HS-27A (cell line): Measurements from ENCODE around the gene DLX4.

Experiments
- DNase-seq: peaks from one replicate; pipeline ENCODE4 v3.0.0-alpha.2; 2012; ENCODE audit warnings: low read depth, missing footprints

The DLX4 gene

GRCh38 chr17:49987681-49988441 is 18.9 kb downstream of the DLX4 start:
- DNase-seq = no peak

DNA sequence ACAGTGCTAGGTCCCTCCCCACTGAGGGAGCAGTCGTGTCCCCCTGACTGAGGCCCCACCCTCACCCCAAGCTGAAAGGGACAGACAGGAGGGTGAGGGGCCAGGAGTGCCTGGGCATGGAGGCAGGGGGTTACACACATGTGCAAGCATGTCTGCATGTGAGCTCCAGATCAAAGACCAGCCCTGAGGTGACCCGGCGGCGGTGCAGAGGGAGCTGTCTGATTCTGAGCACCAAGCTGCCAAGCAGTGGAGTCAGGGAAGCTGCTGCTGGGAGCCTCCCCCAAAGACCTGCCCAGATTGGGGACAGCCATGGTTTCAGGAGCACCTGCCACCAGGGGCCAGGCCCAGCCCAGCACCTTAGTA is 20.5 kb downstream of the DLX4 start:
- no peak for DNase-seq

- DNase-seq = no peak
Measured at GRCh38 chr17:49990331-49990730, 21.3 kb downstream of the DLX4 start.

DNA sequence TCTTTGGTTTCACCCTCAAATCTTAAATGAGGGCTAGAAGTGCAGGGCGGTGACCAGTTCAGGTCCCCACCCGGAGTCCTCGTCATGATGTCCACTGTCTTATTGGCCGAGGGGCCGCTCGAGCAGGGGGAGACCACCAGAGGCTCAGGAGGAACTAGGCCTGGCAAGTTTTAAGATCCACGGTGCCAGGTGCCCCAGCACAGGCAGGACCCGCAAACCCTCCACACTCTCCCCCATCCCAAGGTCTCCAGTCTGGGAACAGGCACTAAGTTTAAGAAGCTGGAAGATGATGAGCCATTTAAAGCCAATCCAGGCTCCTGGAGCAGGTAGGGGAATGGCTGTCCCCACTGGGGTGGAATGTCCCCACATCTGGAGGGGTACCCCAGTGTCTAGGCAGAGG is 21.9 kb downstream of the DLX4 start:
- no peak for DNase-seq

DNA sequence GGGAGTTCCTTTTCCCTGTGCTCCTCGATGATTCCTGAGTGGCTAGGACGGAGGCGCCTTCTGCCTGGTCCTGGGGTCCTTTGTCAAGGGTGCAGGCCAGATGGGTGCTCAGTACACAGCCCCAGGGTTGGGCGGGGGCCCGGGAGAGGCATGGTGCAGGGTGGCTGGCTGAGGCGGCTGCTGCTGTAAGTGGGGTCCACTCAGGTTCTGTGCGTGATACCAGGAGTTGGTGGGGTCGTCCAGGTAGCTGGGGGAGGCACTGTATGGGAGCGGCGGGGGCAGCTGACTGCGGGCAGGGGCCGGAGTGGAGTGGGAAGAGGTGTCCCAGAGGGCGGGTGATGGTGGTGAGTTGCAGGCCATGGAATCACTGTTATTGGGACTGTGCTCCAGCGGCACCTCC is 22.4 kb downstream of the DLX4 start:
- DNase-seq = no peak

GRCh38 chr17:49992191-49992932 is 23.4 kb downstream of the DLX4 start:
- no peak for DNase-seq

GRCh38 chr17:49992933-49993422 is 24.0 kb downstream of the DLX4 start:
- no peak for DNase-seq

DNA sequence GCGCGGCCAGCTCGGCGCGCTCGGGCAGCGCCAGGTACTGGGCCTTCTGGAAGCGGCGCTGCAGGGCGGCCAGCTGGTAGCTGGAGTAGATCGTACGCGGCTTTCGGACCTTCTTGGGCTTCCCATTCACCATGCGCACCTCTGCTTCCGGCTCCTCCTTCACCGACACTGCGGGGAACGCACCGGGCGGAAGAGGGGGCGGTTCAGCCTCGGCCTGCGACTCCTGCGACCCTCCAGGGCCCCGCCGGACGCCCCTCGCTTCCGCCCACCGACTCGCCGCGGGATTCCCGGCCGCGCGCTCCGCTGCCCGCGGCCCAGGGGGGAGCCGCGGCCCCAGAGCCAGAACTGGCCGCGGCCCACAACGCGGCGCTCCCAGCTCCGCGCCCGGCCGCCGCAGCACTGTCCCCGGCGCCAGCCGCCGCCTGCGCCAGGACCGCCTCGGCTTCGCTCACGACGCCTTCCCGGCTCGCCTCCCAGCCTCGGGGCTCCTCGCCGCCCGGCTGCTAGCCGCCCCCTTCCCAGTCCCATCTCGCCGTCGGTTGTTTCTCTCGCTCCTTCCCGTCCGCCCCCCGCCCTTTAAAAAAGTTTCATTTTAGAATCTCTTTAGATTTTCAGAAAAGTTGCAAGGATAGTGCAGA is 24.6 kb downstream of the DLX4 start:
- no peak for DNase-seq

- no peak for DNase-seq
Measured at GRCh38 chr17:49994085-49995054, 25.4 kb downstream of the DLX4 start.

DNA sequence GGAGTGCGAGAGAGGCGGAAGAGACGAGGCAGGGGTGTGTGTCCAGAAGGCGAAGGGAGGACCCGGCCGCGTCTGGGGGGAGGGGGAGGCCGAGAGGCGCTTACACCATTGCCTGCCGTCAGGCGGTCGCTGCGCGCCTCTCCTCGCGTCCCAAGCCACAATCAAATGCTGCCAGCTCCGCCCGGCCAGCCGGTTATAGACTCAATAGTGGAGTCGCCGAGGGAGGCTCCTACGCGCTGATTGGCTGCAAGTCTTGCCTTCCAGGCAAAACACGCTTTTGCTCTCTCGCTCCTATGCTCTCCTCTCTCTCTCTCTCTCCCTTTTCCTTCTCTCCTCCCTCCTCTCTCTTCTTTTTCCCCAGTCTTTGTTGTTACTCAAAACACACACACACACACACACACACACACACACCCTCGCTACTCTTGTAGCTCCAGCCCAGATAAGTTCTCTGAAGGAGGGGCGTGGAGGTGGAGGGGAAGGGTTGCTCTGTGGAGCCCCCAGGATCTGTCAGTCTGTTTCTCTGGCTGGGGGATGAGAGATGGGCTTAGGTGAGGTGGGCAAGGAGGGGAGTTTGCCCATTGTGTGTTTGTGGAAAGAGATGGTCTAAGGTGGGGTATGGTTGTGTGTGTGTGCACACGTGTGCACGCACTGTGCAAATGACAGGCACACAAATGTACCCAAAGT is 26.2 kb downstream of the DLX4 start, which contains the start of gene DLX3:
Gene DLX3, minus strand, starts transcription at position 170 of the 684 bp plus-strand sequence. CDS start 226 bp downstream, outside the sequence.
- no peak for DNase-seq

GRCh38 chr17:49996121-49996494 is 27.1 kb downstream of the DLX4 start:
- no peak for DNase-seq

- peak; percentile 20 for DNase-seq
Measured at GRCh38 chr17:49996495-49997300, 27.7 kb downstream of the DLX4 start.

GRCh38 chr17:49997301-49997650 is 28.3 kb downstream of the DLX4 start:
- DNase-seq = no peak

- DNase-seq = peak; percentile 62
Measured at GRCh38 chr17:49997773-49998703, 29.0 kb downstream of the DLX4 start.

DNA sequence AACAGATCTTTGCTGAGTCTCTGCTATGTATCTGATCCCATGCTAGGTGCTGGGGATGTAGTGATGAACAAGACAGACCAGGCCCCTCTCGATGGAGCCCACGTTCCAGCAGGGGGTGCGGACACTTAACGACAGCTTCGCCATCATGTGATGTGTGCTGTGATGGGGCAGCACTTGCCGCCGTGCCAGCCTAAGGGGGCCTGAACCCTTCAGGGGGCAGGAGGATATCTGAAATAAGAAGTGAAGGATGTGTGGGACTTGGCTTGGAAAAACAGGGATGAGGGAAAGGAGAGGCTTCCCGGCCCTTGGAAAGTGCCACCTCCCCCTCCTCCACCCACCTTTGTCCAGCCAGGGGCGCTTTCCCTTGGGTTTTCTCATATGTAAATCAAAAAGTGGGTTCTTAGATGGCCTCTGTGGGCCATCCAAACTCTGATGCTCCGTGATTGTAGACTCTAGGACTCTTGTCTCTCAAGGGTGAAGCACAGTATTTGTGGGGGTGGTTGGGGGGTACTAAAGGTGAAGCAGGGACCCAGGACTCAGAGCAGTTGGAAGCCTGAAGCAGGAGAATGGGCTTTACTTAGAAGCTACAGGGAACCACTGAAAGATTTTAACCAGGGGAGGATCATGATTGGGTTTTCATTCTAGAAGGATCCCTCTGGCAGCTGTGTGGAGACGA is 30.0 kb downstream of the DLX4 start:
- DNase-seq = no peak

DNA sequence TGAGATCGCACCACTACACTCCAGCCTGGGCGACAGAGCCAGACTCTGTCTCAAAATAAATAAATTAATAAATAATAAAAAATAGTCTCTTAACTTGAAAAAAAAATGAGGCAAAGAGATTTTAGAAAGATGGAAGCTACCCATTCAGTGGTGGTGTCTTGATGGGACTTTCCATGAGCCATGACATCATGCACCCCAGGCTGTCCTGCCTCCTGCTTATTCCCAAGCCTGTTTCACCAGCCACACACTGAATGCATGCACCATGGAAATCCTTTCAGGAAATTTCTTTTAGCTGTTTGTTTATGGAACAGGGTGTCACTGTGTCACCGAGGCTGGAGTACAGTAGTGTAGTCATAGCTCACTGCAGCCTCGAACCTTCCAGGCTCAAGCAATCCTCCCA is 34.9 kb downstream of the DLX4 start:
- no peak for DNase-seq

DNA sequence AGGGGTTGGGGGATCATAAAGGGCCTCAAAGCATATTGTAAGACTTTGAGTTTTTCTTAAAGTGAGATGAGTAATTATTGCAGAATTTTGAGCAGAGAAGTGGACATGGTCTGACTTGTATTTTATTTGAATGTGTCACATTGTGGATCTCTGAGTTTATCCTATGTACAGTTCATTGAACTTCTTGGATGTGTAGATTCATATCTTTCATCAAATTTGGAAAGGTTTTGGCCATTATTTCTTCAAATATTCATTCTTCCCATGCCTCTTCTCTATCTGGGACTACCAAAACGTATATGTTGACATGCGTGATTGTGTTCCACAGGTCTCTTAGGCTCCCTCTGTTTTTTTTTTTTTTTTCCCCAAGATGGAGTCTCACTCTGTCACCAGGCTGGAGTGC is 40.3 kb downstream of the DLX4 start:
- no peak for DNase-seq

DNA sequence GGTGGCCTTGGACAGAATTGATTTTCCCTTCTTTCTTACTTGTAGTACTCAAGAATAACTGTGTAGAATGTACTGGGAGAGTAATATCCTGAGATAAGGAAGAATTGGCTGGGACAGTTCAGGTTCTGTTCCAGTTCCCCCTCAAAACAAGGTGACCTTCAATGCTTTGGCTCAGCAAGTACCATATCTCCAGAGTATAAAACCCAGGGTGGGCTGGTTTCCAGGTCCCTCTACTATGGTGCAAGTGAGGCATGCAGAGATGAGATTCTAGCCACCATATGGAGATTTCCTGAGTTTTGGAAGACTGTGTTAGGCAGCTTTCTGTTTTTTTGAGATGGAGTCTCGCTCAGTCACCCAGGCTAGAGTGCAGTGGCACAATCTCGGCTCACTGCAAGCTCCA is 44.1 kb downstream of the DLX4 start:
- DNase-seq = no peak
